ENCODE results near the gene SS18L1.

SS18L1 gene

GRCh38 chr20:62159839-62160238 lies 16.3 kb downstream of the SS18L1 start:
- DNase-seq (ENCODE audit: insufficient read length, low spot score) (no peak), FAIRE-seq (no peak)
- TF ChIP-seq POU2F2 (IDR thresholded peaks at IDR 0.05; ENCODE audit: low read depth, low read length) (no peak), POLR2AphosphoS5 (IDR thresholded peaks at IDR 0.05; ENCODE audit: low read depth, low read length) (no peak), TAF1 (IDR thresholded peaks at IDR 0.05; ENCODE audit: low read depth, low read length) (no peak), SPI1 (IDR thresholded peaks at IDR 0.05; ENCODE audit: low read depth, low read length) (no peak), PAX5 (IDR thresholded peaks at IDR 0.05; ENCODE audit: insufficient read depth, low read length, severe bottlenecking) (no peak), POLR2A (IDR thresholded peaks at IDR 0.05; ENCODE audit: low read depth, low read length) (no peak)

- FAIRE-seq (no peak), DNase-seq (ENCODE audit: insufficient read length, low spot score) (no peak)
- TF ChIP-seq POU2F2 (IDR thresholded peaks at IDR 0.05; ENCODE audit: low read depth, low read length): no peak
- no peak for TF ChIP-seq TAF1 (IDR thresholded peaks at IDR 0.05; ENCODE audit: low read depth, low read length)
- no peak for TF ChIP-seq PAX5 (IDR thresholded peaks at IDR 0.05; ENCODE audit: insufficient read depth, low read length, severe bottlenecking)
- no peak for TF ChIP-seq POLR2A (IDR thresholded peaks at IDR 0.05; ENCODE audit: low read depth, low read length)
- no peak for TF ChIP-seq SPI1 (IDR thresholded peaks at IDR 0.05; ENCODE audit: low read depth, low read length)
- no peak for TF ChIP-seq POLR2AphosphoS5 (IDR thresholded peaks at IDR 0.05; ENCODE audit: low read depth, low read length)
These were observed 16.7 kb downstream of the SS18L1 start for GRCh38 chr20:62160253-62160652.

- FAIRE-seq: no peak
- DNase-seq (ENCODE audit: insufficient read length, low spot score): no peak
- TF ChIP-seq SPI1 (IDR thresholded peaks at IDR 0.05; ENCODE audit: low read depth, low read length): no peak
- TF ChIP-seq PAX5 (IDR thresholded peaks at IDR 0.05; ENCODE audit: insufficient read depth, low read length, severe bottlenecking): no peak
- no peak for TF ChIP-seq TAF1 (IDR thresholded peaks at IDR 0.05; ENCODE audit: low read depth, low read length)
- no peak for TF ChIP-seq POU2F2 (IDR thresholded peaks at IDR 0.05; ENCODE audit: low read depth, low read length)
- TF ChIP-seq POLR2A (IDR thresholded peaks at IDR 0.05; ENCODE audit: low read depth, low read length): no peak
- no peak for TF ChIP-seq POLR2AphosphoS5 (IDR thresholded peaks at IDR 0.05; ENCODE audit: low read depth, low read length)
These were observed 17.3 kb downstream of the SS18L1 start for GRCh38 chr20:62160876-62161275.

DNA sequence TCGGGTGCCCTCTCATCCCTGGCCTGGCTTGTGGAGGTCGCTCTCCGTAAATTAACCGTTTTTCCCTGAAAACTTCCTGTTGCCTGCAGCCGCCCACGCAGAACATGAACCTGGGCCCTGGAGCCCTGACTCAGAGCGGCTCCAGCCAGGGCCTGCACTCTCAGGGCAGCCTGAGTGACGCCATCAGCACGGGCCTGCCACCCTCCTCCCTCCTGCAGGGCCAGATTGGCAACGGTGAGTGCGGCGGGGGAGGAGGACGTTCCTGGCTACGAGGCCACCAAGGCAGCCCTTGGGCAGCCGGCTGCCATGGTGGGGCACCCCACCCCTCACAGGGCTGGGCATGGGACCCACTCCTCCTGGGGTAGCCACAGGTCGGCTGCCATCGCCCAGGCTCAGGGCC lies 17.8 kb downstream of the SS18L1 start:
- no peak for DNase-seq (ENCODE audit: insufficient read length, low spot score)

DNA sequence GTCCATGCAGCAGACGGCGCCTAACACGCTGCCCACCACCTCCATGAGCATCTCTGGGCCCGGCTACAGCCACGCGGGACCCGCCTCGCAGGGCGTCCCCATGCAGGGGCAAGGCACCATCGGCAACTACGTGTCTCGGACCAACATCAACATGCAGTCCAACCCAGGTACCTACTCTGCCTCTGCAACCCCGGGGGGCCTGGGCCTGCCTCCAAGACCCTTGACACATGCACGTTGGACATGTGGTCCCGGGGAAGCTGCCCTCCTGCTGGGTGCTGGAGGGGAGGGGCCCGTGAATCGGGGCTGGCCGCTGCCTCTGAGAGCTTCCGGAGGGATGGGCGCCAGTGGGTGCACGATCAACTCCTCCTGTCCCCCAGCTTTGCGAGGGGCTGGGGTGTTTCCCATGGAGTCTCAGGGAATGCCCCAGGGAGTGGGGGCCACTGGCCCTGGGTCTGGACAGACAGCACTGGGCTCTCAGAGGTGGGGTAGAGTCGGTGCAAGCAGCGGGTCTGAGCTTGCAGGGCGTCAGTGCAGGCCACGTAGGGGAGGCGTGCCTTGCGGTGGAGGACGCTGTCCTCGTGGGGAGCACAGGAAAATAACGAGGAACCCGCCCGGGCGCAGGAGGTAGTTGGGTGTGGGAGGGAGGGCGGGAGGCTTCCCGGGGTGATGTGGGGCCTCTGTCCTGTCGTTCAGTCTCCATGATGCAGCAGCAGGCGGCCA lies 19.4 kb downstream of the SS18L1 start:
- FAIRE-seq (no peak), DNase-seq (ENCODE audit: insufficient read length, low spot score) (no peak)
- TF ChIP-seq POLR2A (IDR thresholded peaks at IDR 0.05; ENCODE audit: low read depth, low read length): no peak

More for the DNA sequence above, 17.8 kb downstream of the SS18L1 start:
- no peak for FAIRE-seq
- TF ChIP-seq POLR2AphosphoS5 (IDR thresholded peaks at IDR 0.05; ENCODE audit: low read depth, low read length): no peak
- no peak for TF ChIP-seq POLR2A (IDR thresholded peaks at IDR 0.05; ENCODE audit: low read depth, low read length)
- no peak for TF ChIP-seq PAX5 (IDR thresholded peaks at IDR 0.05; ENCODE audit: insufficient read depth, low read length, severe bottlenecking)
- TF ChIP-seq TAF1 (IDR thresholded peaks at IDR 0.05; ENCODE audit: low read depth, low read length): no peak
- TF ChIP-seq POU2F2 (IDR thresholded peaks at IDR 0.05; ENCODE audit: low read depth, low read length): no peak

GRCh38 chr20:62163485-62163865 lies 19.9 kb downstream of the SS18L1 start:
- DNase-seq (ENCODE audit: insufficient read length, low spot score) (no peak), FAIRE-seq (no peak)
- TF ChIP-seq SPI1 (IDR thresholded peaks at IDR 0.05; ENCODE audit: low read depth, low read length) (no peak), POLR2AphosphoS5 (IDR thresholded peaks at IDR 0.05; ENCODE audit: low read depth, low read length) (no peak), POU2F2 (IDR thresholded peaks at IDR 0.05; ENCODE audit: low read depth, low read length) (no peak), TAF1 (IDR thresholded peaks at IDR 0.05; ENCODE audit: low read depth, low read length) (no peak), PAX5 (IDR thresholded peaks at IDR 0.05; ENCODE audit: insufficient read depth, low read length, severe bottlenecking) (no peak), POLR2A (IDR thresholded peaks at IDR 0.05; ENCODE audit: low read depth, low read length) (no peak)

GRCh38 chr20:62163986-62164762 lies 20.6 kb downstream of the SS18L1 start:
- no peak for TF ChIP-seq TAF1 (IDR thresholded peaks at IDR 0.05; ENCODE audit: low read depth, low read length)
- no peak for TF ChIP-seq POU2F2 (IDR thresholded peaks at IDR 0.05; ENCODE audit: low read depth, low read length)
- no peak for TF ChIP-seq POLR2A (IDR thresholded peaks at IDR 0.05; ENCODE audit: low read depth, low read length)
- TF ChIP-seq PAX5 (IDR thresholded peaks at IDR 0.05; ENCODE audit: insufficient read depth, low read length, severe bottlenecking): no peak
- TF ChIP-seq POLR2AphosphoS5 (IDR thresholded peaks at IDR 0.05; ENCODE audit: low read depth, low read length): no peak
- no peak for TF ChIP-seq SPI1 (IDR thresholded peaks at IDR 0.05; ENCODE audit: low read depth, low read length)
- DNase-seq (ENCODE audit: insufficient read length, low spot score): no peak
- FAIRE-seq: no peak

GRCh38 chr20:62164879-62165761 lies 21.6 kb downstream of the SS18L1 start:
- DNase-seq (ENCODE audit: insufficient read length, low spot score) (no peak), FAIRE-seq (no peak)
- TF ChIP-seq PAX5 (IDR thresholded peaks at IDR 0.05; ENCODE audit: insufficient read depth, low read length, severe bottlenecking): no peak
- no peak for TF ChIP-seq SPI1 (IDR thresholded peaks at IDR 0.05; ENCODE audit: low read depth, low read length)
- no peak for TF ChIP-seq TAF1 (IDR thresholded peaks at IDR 0.05; ENCODE audit: low read depth, low read length)
- no peak for TF ChIP-seq POU2F2 (IDR thresholded peaks at IDR 0.05; ENCODE audit: low read depth, low read length)
- TF ChIP-seq POLR2A (IDR thresholded peaks at IDR 0.05; ENCODE audit: low read depth, low read length): no peak
- no peak for TF ChIP-seq POLR2AphosphoS5 (IDR thresholded peaks at IDR 0.05; ENCODE audit: low read depth, low read length)
